ENCODE data around the gene ALS2CL.

DNA sequence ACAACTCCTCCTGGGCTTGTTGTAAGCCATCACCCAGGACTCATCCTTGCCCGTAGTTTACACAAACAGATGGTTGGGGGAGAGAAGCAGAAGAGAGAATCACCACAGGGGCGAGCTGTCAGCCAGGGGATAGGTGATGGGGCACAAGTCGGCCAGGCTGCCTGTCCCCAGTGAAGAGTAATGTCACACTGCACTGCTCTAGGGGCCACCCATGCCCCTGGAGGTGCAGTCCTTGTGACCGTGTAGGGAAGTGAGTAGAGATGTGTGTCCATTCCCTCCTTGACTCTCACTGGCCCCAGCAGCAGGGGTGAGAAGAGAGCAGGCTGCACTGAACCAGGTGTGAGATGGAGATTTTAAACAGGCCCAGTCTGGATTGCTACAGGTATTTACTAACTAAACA, 41.3 kb upstream of the ALS2CL start:
- TF ChIP-seq, protein P1, sequence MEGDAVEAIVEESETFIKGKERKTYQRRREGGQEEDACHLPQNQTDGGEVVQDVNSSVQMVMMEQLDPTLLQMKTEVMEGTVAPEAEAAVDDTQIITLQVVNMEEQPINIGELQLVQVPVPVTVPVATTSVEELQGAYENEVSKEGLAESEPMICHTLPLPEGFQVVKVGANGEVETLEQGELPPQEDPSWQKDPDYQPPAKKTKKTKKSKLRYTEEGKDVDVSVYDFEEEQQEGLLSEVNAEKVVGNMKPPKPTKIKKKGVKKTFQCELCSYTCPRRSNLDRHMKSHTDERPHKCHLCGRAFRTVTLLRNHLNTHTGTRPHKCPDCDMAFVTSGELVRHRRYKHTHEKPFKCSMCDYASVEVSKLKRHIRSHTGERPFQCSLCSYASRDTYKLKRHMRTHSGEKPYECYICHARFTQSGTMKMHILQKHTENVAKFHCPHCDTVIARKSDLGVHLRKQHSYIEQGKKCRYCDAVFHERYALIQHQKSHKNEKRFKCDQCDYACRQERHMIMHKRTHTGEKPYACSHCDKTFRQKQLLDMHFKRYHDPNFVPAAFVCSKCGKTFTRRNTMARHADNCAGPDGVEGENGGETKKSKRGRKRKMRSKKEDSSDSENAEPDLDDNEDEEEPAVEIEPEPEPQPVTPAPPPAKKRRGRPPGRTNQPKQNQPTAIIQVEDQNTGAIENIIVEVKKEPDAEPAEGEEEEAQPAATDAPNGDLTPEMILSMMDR (IDR thresholded peaks at IDR 0.05), result no peak
- no peak for TF ChIP-seq POLR2A (IDR thresholded peaks at IDR 0.05)

All from gastroesophageal sphincter (tissue), 3 donors.